NB4 (cell line): ENCODE measurements around the gene OPN1LW.

Source experiments
- DNase-seq: peaks from one replicate; pipeline ENCODE4 v3.0.0; 2010; ENCODE audit warnings: low read depth
- H3K4me3 ChIP-seq: one replicate; pipeline ENCODE4 v1.5.1; 2011; ENCODE audit warnings: mild to moderate bottlenecking, low read depth, low read length, moderate library complexity
- CTCF ChIP-seq: IDR thresholded peaks from one replicate; pipeline ENCODE4 v1.5.1; 2012; ENCODE audit warnings: low read depth, low read length
- MAX ChIP-seq: IDR thresholded peaks from 2 replicates; pipeline ENCODE4 v1.6.1; 2011; ENCODE audit warnings: low read depth, low read length
- MYC ChIP-seq: IDR thresholded peaks from 2 replicates; pipeline ENCODE4 v1.6.1; 2011; ENCODE audit warnings: low read depth, low read length
- POLR2A ChIP-seq: IDR thresholded peaks from 2 replicates; pipeline ENCODE4 v1.6.1; 2011; ENCODE audit warnings: mild to moderate bottlenecking; ENCODE audit not compliant: insufficient read length; ENCODE audit errors: extremely low read depth

The OPN1LW gene

DNA sequence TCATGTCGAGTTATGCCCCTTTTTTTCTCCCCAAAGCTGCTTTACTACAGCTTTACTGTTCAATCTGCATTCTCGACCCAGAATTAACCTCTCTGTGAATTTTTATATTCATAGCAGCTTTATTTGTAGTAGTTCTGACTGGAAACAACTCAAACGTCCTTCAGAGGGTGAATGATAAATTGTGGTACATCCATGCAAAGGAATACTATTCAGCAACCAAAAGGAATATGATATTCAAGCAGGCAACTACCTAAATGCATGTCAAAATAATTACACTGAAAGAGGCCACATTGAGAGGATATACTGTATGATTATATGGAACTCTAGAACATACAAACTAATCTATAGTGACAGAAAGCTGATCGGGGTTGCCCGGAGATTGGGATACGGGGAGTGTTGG lies 26.5 kb upstream of the OPN1LW start:
- no peak for TF ChIP-seq MYC
- TF ChIP-seq CTCF, result no peak
- no peak for TF ChIP-seq POLR2A
- no peak for TF ChIP-seq MAX
- no peak overlapping the region for H3K4me3 ChIP-seq
- DNase-seq, result no peak

GRCh38 chrX:154120567-154120966 lies 23.5 kb upstream of the OPN1LW start:
- no peak for TF ChIP-seq CTCF
- H3K4me3 ChIP-seq, result no peak overlapping the region
- no peak for DNase-seq

GRCh38 chrX:154121207-154121606 lies 22.8 kb upstream of the OPN1LW start:
- no peak for DNase-seq
- H3K4me3 ChIP-seq, result no peak overlapping the region
- TF ChIP-seq CTCF (no peak), MAX (no peak), POLR2A (no peak), MYC (no peak)

GRCh38 chrX:154121961-154122360 lies 22.1 kb upstream of the OPN1LW start:
- no peak for DNase-seq
- H3K4me3 ChIP-seq, result no peak overlapping the region
- TF ChIP-seq MYC (no peak), POLR2A (no peak), MAX (no peak), CTCF (no peak)

- peak; percentile 69 for DNase-seq
Measured at GRCh38 chrX:154123241-154124219, 20.5 kb upstream of the OPN1LW start.

More at GRCh38 chrX:154123241-154124219, 20.5 kb upstream of the OPN1LW start:
- no peak for TF ChIP-seq POLR2A
- TF ChIP-seq CTCF, result no peak
- no peak for TF ChIP-seq MYC
- TF ChIP-seq MAX, result no peak
- no peak overlapping the region for H3K4me3 ChIP-seq
